AG04449 (cell line): ENCODE data around the gene FBXL12.
A peak's percentile ranks its signal among the peaks of the same experiment; 100 is the strongest.
"Not testable (repeated sequence)": the region's sequence is repeated elsewhere in the genome, so short reads cannot be mapped to it uniquely, and the experiment has no call there.

Experiments used
- CTCF ChIA-PET: fragments of 350-600 bp; formaldehyde crosslinking; extraction: SDS; loops from one replicate; lab custom pipeline; 2021; ENCODE audit warnings: antibody characterized with exemption; lab: Yijun Ruan, JAX
- POLR2A ChIA-PET: fragments of 400-600, 350-600 bp; formaldehyde crosslinking; extraction: SDS; loops from one replicate; lab custom pipeline; 2020; ENCODE audit warnings: antibody characterized with exemption, inconsistent platforms; lab: Yijun Ruan, JAX
- DNase-seq: peaks from one replicate; pipeline ENCODE4 v3.0.0-alpha.2; 2010; ENCODE audit warnings: low read depth, low spot score
- H3K4me3 ChIP-seq: 2 replicates; pipeline ENCODE4 v1.5.1; 2011; ENCODE audit warnings: low read depth, mild to moderate bottlenecking, control low read depth, low read length
- TF ChIP-seq, protein P1 (sequence below): IDR thresholded peaks from one replicate; pipeline ENCODE4 v1.5.1; 2011; ENCODE audit warnings: mild to moderate bottlenecking, moderate library complexity, low read length, control low read depth, inconsistent platforms; ENCODE audit not compliant: insufficient read depth; ENCODE audit errors: missing control alignments

Gene FBXL12

DNA sequence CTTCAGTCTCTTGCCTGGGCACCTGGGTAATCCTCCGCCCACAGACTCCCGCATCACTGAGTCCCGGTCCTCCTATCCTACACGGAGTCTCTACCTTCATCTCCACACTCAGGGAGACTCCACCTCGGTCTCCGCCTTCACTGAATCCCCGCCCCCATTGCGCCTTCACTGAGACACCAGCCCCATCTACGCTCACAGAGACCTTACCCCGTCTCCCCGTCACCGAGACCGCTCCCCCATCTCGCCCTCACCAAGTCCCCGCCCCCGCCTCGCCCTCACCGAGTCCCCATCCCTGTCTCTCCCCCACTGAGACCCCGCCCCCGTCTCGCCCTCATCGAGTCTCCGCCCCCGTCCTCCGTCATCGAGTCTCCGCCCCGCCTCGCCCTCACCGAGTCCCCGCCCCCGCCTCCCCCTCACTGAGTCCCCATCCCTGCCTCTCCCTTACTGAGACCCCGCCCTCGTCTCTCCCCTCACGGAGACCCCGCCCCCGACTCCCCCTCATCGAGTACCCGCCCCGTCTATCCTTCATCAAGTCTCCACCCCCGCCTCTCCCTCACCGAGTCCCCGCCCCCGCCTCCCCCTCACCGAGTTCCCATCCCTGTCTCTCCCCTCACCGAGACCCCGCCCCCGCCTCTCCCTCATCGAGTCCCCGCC lies 27.2 kb downstream of the FBXL12 start:
- peak; percentile 73 for DNase-seq
- CTCF ChIA-PET = interaction anchor here (1.4 to 3.9 kb wide), 5 partner anchors 163 to 586 kb away, joined by 4 to 40 read pairs (median 16); partner anchors contain the start of genes ZNF121 and ZNF561
- POLR2A ChIA-PET = no interaction called here
- TF ChIP-seq, protein P1, sequence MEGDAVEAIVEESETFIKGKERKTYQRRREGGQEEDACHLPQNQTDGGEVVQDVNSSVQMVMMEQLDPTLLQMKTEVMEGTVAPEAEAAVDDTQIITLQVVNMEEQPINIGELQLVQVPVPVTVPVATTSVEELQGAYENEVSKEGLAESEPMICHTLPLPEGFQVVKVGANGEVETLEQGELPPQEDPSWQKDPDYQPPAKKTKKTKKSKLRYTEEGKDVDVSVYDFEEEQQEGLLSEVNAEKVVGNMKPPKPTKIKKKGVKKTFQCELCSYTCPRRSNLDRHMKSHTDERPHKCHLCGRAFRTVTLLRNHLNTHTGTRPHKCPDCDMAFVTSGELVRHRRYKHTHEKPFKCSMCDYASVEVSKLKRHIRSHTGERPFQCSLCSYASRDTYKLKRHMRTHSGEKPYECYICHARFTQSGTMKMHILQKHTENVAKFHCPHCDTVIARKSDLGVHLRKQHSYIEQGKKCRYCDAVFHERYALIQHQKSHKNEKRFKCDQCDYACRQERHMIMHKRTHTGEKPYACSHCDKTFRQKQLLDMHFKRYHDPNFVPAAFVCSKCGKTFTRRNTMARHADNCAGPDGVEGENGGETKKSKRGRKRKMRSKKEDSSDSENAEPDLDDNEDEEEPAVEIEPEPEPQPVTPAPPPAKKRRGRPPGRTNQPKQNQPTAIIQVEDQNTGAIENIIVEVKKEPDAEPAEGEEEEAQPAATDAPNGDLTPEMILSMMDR = no peak
- peak overlapping the region; percentile 80 for H3K4me3 ChIP-seq

DNA sequence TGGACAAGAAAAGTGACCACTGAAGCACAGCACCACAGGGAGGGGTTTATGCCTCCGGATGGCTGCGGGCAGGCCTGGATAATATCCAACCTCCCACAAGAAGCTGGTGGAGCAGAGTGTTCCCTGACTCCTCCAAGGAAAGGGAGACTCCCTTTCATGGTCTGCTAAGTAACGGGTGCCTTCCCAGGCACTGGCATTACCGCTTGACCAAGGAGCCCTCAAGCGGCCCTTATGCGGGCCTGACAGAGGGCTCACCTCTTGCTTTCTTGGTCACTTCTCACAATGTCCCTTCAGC lies 27.9 kb downstream of the FBXL12 start:
- CTCF ChIA-PET = interaction anchor here (0.8 to 3.9 kb wide), 7 partner anchors 158 to 586 kb away, joined by 3 to 40 read pairs (median 7); partner anchors contain the start of genes ZNF121 and ZNF561

DNA sequence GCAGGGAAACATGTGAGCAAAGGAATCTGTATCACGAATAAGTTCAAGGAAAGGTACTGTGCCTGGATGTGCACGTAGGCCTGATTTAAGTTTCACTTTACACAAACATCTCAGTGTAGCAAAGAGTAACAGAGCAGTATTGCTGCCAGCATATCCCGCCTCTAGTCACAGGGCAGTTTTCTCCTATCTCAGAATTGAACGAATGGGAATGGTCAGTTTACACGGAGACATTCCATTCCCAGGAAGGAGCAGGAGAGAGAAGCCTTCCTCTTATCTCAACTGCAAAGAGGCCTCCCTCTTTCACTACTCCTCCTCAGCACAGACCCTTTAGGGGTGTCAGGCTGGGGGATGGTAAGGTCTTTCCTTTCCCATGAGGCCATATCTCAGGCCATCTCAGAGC lies 29.3 kb downstream of the FBXL12 start:
- CTCF ChIA-PET = interaction anchor here (1.0 to 3.9 kb wide), 5 partner anchors 19 to 585 kb away, joined by 3 to 40 read pairs (median 16); partner anchors contain the start of genes ZNF121 and ZNF561
- H3K4me3 ChIP-seq, POLR2A ChIA-PET, DNase-seq: not testable (repeated sequence)

More for the DNA sequence above, 27.9 kb downstream of the FBXL12 start:
- DNase-seq, POLR2A ChIA-PET: not testable (repeated sequence)
- peak overlapping the region; percentile 64; the same call in 1 of the 2 replicates for H3K4me3 ChIP-seq

DNA sequence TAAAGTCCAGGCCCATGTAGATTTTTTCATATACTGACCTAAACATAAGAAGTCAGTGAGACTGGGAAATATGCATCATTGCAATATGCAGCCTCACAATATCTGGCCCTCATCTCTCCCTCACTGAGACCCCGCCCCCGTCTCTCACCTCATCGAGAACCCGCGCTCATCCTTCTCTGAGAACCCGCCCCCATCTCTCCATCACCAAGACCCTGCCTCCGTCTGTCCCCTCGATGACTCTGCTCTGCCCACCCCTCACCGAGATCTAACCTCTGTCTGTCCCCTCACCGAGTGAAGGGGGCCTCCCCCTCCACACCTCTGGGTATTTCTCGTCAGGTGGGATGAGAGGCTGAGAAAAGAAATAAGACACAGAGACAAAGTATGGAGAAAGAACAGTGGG lies 29.8 kb downstream of the FBXL12 start:
- TF ChIP-seq, protein P1 = no peak
- no peak overlapping the region for H3K4me3 ChIP-seq
- ChIA-PET CTCF (interaction anchor here (1.2 to 3.9 kb wide), 4 partner anchors 161 to 584 kb away, joined by 3 to 39 read pairs (median 23); partner anchors contain the start of gene ZNF121), POLR2A (no interaction called here)
- no peak for DNase-seq

DNA sequence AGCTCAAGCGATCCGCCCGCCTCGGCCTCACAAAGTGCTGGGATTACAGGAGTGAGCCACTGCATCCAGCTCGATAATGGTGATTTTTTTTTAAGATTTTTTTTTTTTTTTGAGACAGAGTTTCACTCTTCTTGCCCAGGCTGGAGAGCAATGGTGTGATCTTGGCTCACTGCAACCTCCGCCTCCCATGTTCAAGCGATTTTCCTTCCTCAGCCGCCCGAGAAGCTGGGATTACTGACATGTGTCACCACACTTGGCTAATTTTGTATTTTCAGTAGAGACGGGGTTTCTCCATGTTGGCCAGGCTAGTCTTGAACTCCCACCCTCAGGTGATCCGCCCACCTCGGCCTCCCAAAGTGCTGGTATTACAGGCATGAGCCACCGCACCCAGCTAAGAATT lies 30.3 kb downstream of the FBXL12 start:
- DNase-seq, H3K4me3 ChIP-seq: not testable (repeated sequence)
- CTCF ChIA-PET = interaction anchor here (1.2 to 3.9 kb wide), 5 partner anchors 9 to 202 kb away, joined by 4 to 39 read pairs (median 8); partner anchors contain the start of gene ZNF121
- POLR2A ChIA-PET = interaction anchor here (0.6 kb wide), 1 partner anchor 144 kb away, joined by 4 read pairs; no protein-coding TSS in a partner anchor

DNA sequence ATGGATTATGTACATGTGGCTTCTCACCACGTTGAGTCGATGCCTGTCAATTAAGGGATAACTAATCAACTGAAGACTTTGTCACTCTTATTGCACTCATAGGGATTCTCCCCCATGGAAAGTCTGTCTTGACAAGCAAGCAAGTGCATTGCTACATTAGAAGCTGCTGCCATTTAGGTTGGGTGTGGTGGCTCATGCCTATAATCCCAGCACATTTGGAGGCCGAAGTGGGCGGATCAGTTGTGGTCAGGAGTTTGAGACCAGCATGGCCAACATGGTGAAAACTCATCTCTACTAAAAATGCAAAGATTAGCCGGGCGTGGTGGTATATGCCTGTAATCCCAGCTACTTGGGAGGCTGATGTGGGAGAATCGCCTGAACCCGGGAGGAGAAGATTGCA lies 32.1 kb downstream of the FBXL12 start:
- CTCF ChIA-PET = interaction anchor here (2.8 kb wide), 1 partner anchor 162 kb away, joined by 38 read pairs; no protein-coding TSS in a partner anchor
- POLR2A ChIA-PET = no interaction called here
- DNase-seq = no peak
- H3K4me3 ChIP-seq = no peak overlapping the region
- TF ChIP-seq, protein P1 = no peak

DNA sequence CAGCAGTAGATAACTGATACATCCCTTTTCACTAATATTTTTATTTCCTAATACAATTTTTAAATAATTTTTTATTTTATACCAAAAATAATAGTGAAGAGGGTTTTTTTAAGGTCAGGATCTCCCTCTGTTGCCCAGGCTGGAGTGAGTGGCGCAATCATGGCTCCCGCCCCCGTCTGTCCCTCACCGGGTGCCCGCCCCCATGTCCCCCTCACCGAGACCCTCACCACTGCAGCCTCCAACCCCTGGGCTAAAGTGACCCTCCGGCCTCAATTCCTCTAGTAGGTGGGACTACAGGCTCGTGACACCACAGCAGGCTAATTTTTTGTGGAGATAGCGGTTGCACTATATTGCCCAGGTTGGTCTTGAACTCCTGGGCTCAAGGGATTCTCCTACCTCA lies 32.5 kb downstream of the FBXL12 start:
- DNase-seq = no peak
- TF ChIP-seq, protein P1 = no peak
- peak overlapping the region; percentile 94 for H3K4me3 ChIP-seq
- ChIA-PET CTCF (interaction anchor here (2.8 kb wide), 1 partner anchor 161 kb away, joined by 38 read pairs; no protein-coding TSS in a partner anchor), POLR2A (no interaction called here)
